GM12891 (cell line): ENCODE measurements around the gene COL25A1.

Experiments used
- POLR2A ChIP-seq: IDR thresholded peaks from 2 replicates; pipeline ENCODE4 v1.6.1; 2011; ENCODE audit warnings: low read depth, low read length, control low read depth
- TAF1 ChIP-seq: IDR thresholded peaks from 2 replicates; pipeline ENCODE4 v1.6.1; 2011; ENCODE audit warnings: low read depth, low read length, control low read depth

DNA sequence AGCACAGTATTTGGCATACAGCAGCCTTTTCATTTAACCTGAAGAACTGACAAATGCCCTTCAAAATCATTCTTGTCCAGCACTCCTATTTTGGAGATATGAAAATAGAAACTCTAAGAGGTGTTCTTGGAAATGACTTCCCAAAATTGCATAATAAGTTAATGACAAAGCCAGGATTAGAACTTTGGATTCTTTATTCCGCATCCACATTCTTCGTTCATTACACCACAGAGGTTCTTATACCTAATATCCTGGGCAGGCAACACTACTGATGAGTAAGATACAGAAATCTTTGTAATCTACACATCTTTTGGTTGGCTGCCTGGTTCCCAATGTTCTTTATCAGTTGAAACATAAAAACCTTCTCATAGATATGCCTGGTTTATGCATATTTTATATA, 5.9 kb downstream of the COL25A1 start:
- TF ChIP-seq POLR2A (no peak), TAF1 (no peak)
